8988T (cell line): Measurements from ENCODE around the gene LIN7B.

ENCODE experiments used
- DNase-seq: peaks from one replicate; pipeline ENCODE4 v3.0.0; 2011

The LIN7B gene

DNA sequence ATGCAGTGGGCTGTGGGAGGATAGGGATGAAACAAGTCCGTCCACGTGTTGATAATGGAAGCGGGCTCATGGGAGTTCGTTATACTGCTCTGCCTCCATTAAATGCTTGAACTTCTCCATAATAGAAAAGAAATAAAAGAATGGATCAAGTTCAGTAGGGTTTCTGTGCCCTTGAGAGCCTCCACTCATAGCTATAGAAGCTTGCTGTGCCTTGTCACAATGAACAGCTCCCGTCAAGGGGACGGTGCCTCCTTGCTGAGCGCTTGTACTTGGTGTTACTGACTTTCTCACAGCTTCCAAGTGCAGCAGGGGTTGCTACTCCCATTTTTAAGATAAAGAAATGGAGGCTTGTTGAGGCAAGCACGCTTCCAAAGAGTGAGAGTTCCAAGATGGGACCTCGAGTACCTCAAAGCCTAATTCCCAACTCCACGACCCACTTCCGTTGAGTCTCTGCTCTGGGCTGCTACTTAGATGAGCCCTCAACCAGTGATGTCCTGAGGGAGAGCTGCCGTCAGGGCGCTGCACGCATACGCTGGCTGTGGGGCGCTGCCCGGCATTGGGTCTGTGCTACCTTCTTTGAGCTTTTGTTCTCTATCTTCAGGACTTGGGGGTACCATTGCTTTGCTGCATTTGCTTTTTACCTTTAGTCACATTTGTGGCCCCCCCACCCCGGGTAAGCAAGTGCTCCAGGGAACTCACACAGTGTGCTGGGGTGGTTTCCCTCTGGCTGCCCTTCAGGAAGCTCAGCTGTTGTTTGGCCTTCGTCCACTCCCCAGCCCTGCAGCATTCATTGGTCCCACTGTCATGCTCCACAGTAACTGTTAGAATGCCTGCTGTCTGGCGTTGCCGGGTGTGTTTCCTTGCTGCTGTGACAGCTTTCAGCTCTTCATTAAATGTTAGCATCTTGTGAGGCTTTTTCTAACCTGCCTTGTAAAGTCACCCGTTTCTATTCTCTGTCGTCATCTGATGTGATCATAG lies 19.4 kb upstream of the LIN7B start:
- DNase-seq, result no peak

DNA sequence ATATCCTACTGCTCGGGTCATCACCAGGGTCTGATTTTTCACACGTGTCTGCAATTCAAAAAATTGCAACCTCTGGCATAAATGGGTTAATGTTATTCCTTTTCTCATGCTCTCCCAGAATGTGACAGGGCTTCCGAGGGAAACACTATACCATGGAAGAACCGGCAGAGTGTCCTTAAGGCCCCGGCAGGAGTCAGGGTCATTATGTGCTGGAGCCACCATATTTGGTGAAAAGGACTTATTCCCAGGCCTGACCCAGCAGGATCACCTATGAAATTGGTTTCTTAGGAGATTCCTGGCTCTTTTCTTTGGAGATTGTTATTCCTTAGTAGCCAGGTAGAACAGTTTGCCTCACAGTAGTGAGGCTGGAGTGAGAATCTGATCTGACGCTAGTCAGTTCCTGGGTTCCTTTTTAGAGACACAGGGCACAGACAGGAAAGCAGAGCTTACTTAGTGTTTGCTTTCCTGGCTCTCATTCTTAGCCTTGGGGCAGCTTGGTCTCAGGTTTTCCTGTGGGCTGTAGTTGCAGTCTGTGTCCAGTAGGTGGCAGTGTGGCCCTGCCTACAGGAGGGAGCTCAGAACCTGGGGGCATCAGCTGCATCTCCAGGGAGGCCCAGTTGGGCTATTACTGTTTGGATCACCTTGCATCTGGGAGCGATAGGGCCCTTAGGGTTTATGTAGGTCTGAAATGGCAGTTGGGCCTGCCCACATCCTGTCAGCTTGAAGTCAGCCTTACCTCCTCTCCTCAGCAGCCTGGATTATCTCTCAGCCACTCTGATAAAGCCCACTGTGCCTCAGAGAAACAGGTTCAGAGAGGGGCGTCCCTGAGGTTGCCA lies 16.5 kb upstream of the LIN7B start:
- peak; percentile 61 for DNase-seq

GRCh38 chr19:49098795-49099194 lies 15.4 kb upstream of the LIN7B start:
- DNase-seq, result no peak

- DNase-seq, result no peak
Observed at GRCh38 chr19:49101160-49101559, 13.0 kb upstream of the LIN7B start.

GRCh38 chr19:49102303-49102702 lies 11.9 kb upstream of the LIN7B start:
- no peak for DNase-seq

DNA sequence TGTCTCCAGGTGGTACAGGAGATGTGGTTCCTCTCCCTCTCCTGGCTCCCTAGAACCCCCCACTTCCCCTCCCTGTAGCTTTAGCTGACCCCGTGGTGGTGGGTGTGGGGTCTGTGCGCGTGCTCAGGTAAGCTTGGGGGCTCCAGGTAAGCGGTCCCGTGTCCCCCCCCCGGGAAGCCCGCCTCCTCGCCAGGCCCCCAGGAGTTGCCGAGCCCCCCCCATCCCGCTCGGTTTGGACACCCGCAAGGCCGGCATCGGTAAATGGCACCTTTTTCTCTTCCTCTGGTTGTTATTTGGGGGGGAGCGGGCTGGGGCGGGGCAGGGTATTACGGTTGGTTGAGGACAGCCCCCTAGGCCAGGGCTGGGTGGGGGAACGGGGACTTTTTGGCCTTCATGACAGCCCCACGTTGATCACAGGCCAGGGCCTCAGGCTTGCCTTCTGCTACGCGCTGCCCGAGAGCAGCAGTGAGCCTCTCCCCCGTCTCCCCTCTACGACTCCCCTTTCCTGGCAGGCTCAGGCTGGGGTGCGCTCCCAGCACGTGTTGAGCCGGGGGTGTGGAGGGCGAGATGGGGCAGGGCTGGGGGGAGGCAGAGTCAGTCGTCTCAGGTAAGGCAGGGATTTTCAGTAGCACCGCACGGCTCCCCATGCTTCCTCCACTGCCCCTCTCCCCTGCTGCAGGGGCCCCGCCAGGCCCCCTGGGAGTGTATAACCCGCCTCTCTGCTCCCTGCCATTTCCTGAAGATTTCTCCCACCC lies 10.7 kb upstream of the LIN7B start:
- no peak for DNase-seq

GRCh38 chr19:49104229-49104864 lies 9.8 kb upstream of the LIN7B start:
- no peak for DNase-seq

DNA sequence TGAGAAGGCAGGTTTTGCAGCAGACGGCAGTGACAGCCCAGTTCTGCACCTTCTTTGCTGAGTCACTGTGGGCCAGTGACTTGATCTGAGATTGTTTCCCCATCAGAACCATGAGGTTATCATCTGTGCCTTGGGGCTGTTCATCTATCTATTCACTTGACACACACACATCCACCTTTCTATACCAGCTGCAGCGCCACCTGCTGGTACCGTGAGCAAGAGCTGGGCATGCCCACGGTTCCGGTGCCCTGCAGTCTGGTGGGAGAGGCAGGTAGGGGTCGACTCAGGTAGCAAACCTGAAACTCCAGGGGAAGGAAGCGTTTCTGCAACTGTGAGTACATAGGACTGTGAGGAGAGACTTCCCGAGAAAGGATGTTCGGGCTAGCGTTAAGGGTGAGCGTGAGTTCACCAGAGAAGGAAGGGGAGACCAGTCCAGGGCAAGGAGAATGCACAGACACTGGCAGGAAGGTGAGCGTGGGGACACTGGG lies 7.5 kb upstream of the LIN7B start:
- no peak for DNase-seq

GRCh38 chr19:49107625-49108459 lies 6.3 kb upstream of the LIN7B start:
- no peak for DNase-seq

GRCh38 chr19:49109051-49109450 lies 5.1 kb upstream of the LIN7B start:
- DNase-seq, result no peak

- DNase-seq, result no peak
Observed at GRCh38 chr19:49109569-49110233, 4.5 kb upstream of the LIN7B start.

DNA sequence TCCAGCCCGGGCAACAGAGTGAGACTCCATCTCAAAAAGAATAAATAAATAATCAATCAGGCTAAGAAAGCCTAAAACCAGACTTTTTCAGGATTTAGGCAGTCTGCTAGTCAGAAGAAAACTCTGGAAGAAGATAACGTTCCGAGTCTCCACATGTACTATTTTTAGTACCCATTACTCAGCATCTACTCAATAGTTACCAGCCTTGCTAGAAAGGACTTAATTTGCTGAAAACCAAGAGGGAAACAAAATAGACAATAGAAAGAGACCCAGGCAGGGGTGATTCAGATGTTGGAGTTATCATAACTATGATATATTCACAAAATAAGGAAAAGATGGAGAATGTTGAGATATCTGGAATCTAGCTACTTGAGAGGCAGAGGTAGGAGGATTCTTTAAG lies 3.6 kb upstream of the LIN7B start:
- DNase-seq, result no peak

DNA sequence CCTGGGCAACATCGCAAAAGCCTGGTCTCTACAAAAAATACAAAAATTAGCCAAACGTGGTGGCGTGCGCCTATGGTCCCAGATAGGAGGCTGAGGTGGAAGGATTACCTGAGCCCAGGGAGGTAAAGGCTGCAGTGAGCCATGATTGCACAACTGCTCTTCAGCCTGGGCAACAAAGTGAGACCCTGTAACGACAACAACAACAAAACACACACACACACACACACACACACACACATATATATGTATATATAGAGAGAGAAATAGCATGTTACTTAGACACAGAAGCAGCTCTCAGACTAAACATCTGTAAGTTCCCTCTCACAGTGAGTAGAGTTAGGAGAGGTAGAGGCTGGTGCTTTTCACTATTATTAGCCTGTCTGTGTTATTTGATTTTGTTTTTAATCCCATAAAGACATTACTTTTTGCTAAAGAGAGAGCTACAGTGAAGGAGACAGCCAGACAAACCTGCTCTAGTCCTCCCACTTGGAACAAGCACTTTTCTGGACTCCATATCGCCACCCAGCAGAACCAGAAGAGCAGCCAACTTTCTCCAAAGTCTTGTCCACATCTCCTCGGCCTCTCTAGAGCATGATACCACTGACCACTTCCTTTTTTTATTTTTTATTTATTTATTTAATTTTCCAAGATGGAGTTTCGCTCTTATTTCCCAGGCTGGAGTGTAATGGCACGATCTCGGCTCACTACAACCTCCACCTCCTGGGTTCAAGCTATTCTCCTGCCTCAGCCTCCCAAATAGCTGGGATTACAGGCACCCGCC lies 2.8 kb upstream of the LIN7B start:
- no peak for DNase-seq

DNA sequence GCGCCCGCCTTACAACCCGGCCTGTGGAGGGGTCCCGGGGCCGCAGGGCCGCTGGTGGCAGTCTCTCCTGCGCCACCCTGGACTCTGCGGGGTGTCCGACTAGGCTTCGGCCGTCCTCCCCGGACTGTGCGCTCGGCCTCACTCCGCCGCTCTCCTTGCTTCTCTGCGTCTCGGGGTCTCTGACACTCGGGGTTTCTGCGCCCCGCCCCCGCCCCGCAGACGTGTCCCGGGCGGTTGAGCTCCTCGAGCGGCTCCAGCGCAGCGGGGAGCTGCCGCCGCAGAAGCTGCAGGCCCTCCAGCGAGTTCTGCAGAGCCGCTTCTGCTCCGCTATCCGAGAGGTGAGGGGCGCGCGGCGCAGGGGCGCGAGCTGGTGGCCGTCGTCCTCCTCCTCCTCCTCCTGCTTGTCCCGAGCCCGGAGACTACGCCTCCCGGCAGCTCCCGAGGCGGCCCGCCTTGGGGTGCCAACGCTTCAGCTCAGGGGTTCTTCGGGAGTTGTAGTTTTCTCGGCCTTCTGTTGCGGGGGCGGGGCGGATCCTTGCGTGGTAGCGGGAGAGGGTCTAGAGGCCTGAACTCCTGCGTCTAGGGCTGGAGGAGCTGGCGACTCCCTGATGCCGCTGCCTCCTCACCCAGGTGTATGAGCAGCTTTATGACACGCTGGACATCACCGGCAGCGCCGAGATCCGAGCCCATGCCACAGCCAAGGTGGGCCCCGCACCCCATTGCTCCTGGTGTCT lies 627 bp downstream of the LIN7B start:
- peak; percentile 55 for DNase-seq

GRCh38 chr19:49116544-49116943 lies 2.4 kb downstream of the LIN7B start:
- no peak for DNase-seq

GRCh38 chr19:49117677-49118564 lies 3.8 kb downstream of the LIN7B start:
- no peak for DNase-seq

DNA sequence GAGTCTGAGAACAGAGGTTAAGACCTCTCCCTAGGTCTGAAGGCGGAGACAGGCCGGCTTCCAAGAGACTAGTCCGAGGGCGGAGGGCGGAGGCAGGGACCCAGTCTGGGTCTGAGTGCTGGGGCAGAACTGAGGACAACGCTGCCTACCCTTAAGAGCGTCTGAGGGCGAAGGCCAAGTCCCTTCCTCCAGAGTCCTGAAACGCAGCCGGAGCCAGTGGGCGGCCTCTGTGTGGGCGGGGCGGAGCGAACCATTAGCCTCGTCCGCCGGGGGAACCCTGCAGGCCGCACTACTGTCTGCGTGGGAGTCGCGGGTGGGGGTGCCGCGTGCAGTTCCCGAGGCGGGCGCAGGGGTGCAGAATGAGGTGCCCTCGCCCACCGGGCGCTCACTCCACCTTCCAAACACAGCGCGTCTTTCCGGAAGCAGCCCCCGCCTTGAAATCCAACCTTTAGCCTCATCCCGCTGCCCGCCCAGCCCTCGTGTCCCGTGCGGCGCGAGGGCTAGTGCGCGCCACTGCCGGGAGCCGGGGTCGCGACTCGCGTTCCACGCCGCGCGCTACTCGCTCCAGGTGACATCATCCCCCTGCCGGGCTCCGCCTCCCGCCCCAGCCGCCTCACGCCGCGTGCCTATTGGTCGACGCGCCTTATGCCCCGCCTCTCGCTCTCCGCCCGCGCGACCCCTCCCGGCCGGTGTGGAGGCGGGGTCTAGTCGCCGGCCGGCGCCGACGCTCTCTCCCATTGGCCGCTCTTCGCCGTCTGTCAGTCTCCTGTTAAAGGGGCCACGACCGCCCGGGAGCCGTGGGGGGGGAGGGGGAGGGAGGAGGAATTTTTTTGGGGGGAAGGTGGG lies 4.6 kb downstream of the LIN7B start, which contains the start of gene C19orf73:
TSS of gene C19orf73 (minus strand) at position 579 of the 846 bp plus-strand sequence. CDS start at position 458, 121 bp downstream.
- DNase-seq, result peak; percentile 92
